Naive thymus-derived CD8-positive, alpha-beta T cell (primary cell): ENCODE data around the gene KCNIP4. TPM values are rescaled to one million over a fixed set of nuclear protein-coding genes. Genes with fewer than 3 reads are reported as not detected.
A peak's percentile ranks its signal among the peaks of the same experiment; 100 is the strongest.

Source experiments
- ATAC-seq, 2 donors: fragments of 150-1000 bp; cut with Tn5 transposase in 1 of 2; sonication (Bioruptor Pico), chemical (Tn5 transposase) in 1 of 2; 1 replicate in 1 of 2; 2 replicates in 1 of 2; pipeline ENCODE4 v1.10.0; 2021; ENCODE audit warnings: mild to moderate bottlenecking in 2 of 2, moderate library complexity in 2 of 2
- POLR2A ChIA-PET: fragments of 350-600 bp; sonication (Branson Sonifier 250); formaldehyde crosslinking; loops from one replicate; lab custom pipeline; 2021; ENCODE audit warnings: antibody characterized with exemption; lab: Charles Lee
- DNase-seq, 10 donors: peaks; one replicate each; pipeline versions ENCODE4 v3.0.0 to v3.0.0-alpha.2; 2020 to 2022
- H3K27ac Mint-ChIP-seq, 10 donors: one replicate each; pipeline ENCODE4 v1.8.0; 2020 to 2022; ENCODE audit warnings: mild to moderate bottlenecking in 10 of 10, mixed read lengths in 10 of 10, moderate library complexity in 4 of 10, inconsistent platforms in 1 of 10
- H3K27me3 Mint-ChIP-seq, 5 donors: one replicate each; pipeline ENCODE4 v1.8.0; 2021 to 2022; ENCODE audit warnings: mixed read lengths in 5 of 5
- H3K36me3 Mint-ChIP-seq, 3 donors: one replicate each; pipeline ENCODE4 v1.8.0; 2020 to 2022; ENCODE audit warnings: mixed read lengths in 3 of 3, mild to moderate bottlenecking in 2 of 3, inconsistent platforms in 1 of 3
- H3K4me1 Mint-ChIP-seq, 4 donors: one replicate each; pipeline ENCODE4 v1.8.0; 2021 to 2022; ENCODE audit warnings: mixed read lengths in 4 of 4
- H3K4me3 Mint-ChIP-seq, 10 donors: one replicate each; pipeline ENCODE4 v1.8.0; 2020 to 2022; ENCODE audit warnings: mild to moderate bottlenecking in 10 of 10, mixed read lengths in 10 of 10, moderate library complexity in 6 of 10, inconsistent platforms in 1 of 10
- H3K9me3 Mint-ChIP-seq, 9 donors: one replicate each; pipeline ENCODE4 v1.8.0; 2020 to 2022; ENCODE audit warnings: mixed read lengths in 9 of 9, mild to moderate bottlenecking in 3 of 9, inconsistent platforms in 1 of 9, moderate library complexity in 1 of 9
- microRNA-seq: library from miRNA; unstranded; fragments of <30 nt; microRNA quantifications from one replicate; pipeline ENCODE4 v1.2.0, GENCODE V29; 2022; ENCODE audit warnings: borderline microRNAs expressed
- polyA plus RNA-seq, 3 donors: library from polyadenylated mRNA; unstranded; fragments of 300-500 nt; fragmentation: Illumina TruSeq; gene quantifications; one replicate each; pipeline ENCODE4 v1.2.3, GENCODE V29; 2021
- total RNA-seq, 8 experiments: library from RNA in 2 of 8; stranded (reverse) in 2 of 8; gene quantifications; one replicate each; pipeline ENCODE4 v1.2.3 and lab custom pipeline; 2021 to 2026

Gene KCNIP4
- total and polyA plus RNA-seq, 5 experiments from 2014 or later = 0.19 to 0.36 TPM; not detected in 3

- no peak overlapping the region for H3K4me3 Mint-ChIP-seq
- DNase-seq (no peak), ATAC-seq (no peak)
- H3K4me1 Mint-ChIP-seq = peaks cover 9 to 29% (median 21%) of the 10 kb centered on the region in 4 donors
- no peak overlapping the region for H3K27ac Mint-ChIP-seq
- no peaks in the 10 kb centered on the region for H3K36me3 Mint-ChIP-seq
- H3K9me3 Mint-ChIP-seq = no peaks in the 10 kb centered on the region
- peaks cover 0 to 4% (median 2%) of the 10 kb centered on the region in 5 donors for H3K27me3 Mint-ChIP-seq
- POLR2A ChIA-PET = no interaction called here
Measured at GRCh38 chr4:20696815-20697214, 1251.8 kb downstream of the KCNIP4 start.

DNA sequence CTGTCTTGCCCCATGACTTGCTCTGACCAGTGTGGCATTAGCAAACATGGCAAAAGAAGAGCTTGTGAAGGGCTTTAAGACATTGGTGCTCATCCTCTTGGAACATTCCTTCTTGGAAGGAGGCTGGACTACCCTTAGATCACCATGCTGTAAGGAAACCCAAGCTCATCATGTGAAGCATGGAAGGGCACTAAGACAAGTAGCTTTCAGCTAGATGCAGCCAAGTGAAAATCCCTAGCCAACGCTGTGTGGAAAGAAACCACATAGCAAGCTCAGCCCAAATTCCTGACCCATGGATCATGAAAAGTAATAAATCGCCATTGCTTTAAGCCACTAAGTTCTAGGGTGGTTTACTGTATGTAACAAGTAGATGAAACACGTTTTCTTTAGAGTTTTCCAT lies 1260.7 kb downstream of the KCNIP4 start:
- H3K9me3 Mint-ChIP-seq = no peaks in the 10 kb centered on the region
- no peak overlapping the region for H3K4me3 Mint-ChIP-seq
- DNase-seq (no peak), ATAC-seq (no peak)
- H3K36me3 Mint-ChIP-seq = no peaks in the 10 kb centered on the region
- H3K27ac Mint-ChIP-seq = no peak overlapping the region
- H3K27me3 Mint-ChIP-seq = peaks cover 3 to 21% (median 5%) of the 10 kb centered on the region in 5 donors
- POLR2A ChIA-PET = no interaction called here
- no peaks in the 10 kb centered on the region for H3K4me1 Mint-ChIP-seq

GRCh38 chr4:20684852-20685763 lies 1263.5 kb downstream of the KCNIP4 start:
- no peaks in the 10 kb centered on the region for H3K9me3 Mint-ChIP-seq
- H3K27me3 Mint-ChIP-seq = peaks cover 7 to 38% (median 13%) of the 10 kb centered on the region in 5 donors
- DNase-seq (peak in 3 of 10 donors; percentile 16 to 26 (median 23)), ATAC-seq (no peak)
- H3K27ac Mint-ChIP-seq = no peak overlapping the region
- no peaks in the 10 kb centered on the region for H3K36me3 Mint-ChIP-seq
- POLR2A ChIA-PET = no interaction called here
- H3K4me3 Mint-ChIP-seq = no peak overlapping the region
- no peaks in the 10 kb centered on the region for H3K4me1 Mint-ChIP-seq

- Mint-ChIP-seq H3K4me3 (no peak overlapping the region), H3K27me3 (peaks cover 9 to 28% (median 12%) of the 10 kb centered on the region in 5 donors), H3K9me3 (no peaks in the 10 kb centered on the region), H3K4me1 (no peaks in the 10 kb centered on the region), H3K27ac (peak overlapping the region in 1 of 10 donors; percentile 19), H3K36me3 (no peaks in the 10 kb centered on the region)
- ATAC-seq = no peak
- no peak for DNase-seq
- POLR2A ChIA-PET = no interaction called here
Measured at GRCh38 chr4:20683766-20684165, 1264.8 kb downstream of the KCNIP4 start.

GRCh38 chr4:20682853-20683252 lies 1265.7 kb downstream of the KCNIP4 start:
- H3K27ac Mint-ChIP-seq = peak overlapping the region in 1 of 10 donors; percentile 30
- no peaks in the 10 kb centered on the region for H3K4me1 Mint-ChIP-seq
- POLR2A ChIA-PET = no interaction called here
- H3K27me3 Mint-ChIP-seq = peaks cover 11 to 31% (median 16%) of the 10 kb centered on the region in 5 donors
- ATAC-seq = no peak
- H3K36me3 Mint-ChIP-seq = no peaks in the 10 kb centered on the region
- no peaks in the 10 kb centered on the region for H3K9me3 Mint-ChIP-seq
- H3K4me3 Mint-ChIP-seq = no peak overlapping the region
- DNase-seq = no peak

DNA sequence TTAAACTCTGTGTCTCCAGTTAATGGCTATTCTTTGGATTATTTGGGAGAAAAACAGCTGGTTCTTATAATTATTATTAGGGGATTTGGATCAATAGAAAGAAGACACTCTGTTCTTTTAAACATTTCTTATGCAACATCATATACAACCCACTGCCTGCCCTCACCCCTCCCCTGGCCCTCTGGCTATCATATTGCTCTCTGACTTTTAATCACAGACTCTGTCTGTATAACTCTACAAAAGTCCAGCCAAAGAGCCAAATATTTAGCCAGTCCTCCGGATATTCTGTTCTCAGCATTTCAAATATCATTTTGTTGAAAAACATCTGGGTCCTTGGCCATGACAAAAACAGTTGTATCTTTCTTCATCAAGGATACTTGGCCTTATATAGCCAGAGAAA lies 1267.3 kb downstream of the KCNIP4 start:
- Mint-ChIP-seq H3K4me1 (no peaks in the 10 kb centered on the region), H3K9me3 (no peaks in the 10 kb centered on the region), H3K27ac (no peak overlapping the region), H3K36me3 (no peaks in the 10 kb centered on the region), H3K4me3 (no peak overlapping the region), H3K27me3 (peaks cover 11 to 39% (median 18%) of the 10 kb centered on the region in 5 donors)
- POLR2A ChIA-PET = no interaction called here
- no peak for DNase-seq
- ATAC-seq = no peak

GRCh38 chr4:20680736-20681135 lies 1267.8 kb downstream of the KCNIP4 start:
- no peaks in the 10 kb centered on the region for H3K4me1 Mint-ChIP-seq
- no peak for ATAC-seq
- no peak for DNase-seq
- H3K27me3 Mint-ChIP-seq = peaks cover 13 to 39% (median 21%) of the 10 kb centered on the region in 5 donors
- H3K36me3 Mint-ChIP-seq = no peaks in the 10 kb centered on the region
- POLR2A ChIA-PET = no interaction called here
- no peaks in the 10 kb centered on the region for H3K9me3 Mint-ChIP-seq
- no peak overlapping the region for H3K27ac Mint-ChIP-seq
- H3K4me3 Mint-ChIP-seq = no peak overlapping the region

- ATAC-seq (no peak), DNase-seq (no peak)
- POLR2A ChIA-PET = no interaction called here
- Mint-ChIP-seq H3K27me3 (peaks cover 13 to 45% (median 23%) of the 10 kb centered on the region in 5 donors), H3K36me3 (no peaks in the 10 kb centered on the region), H3K4me3 (no peak overlapping the region), H3K4me1 (no peaks in the 10 kb centered on the region), H3K9me3 (no peaks in the 10 kb centered on the region), H3K27ac (no peak overlapping the region)
Measured at GRCh38 chr4:20679951-20680350, 1268.6 kb downstream of the KCNIP4 start.

Small RNAs within 50 kb of the gene (microRNA-seq; reads per million reads assigned to microRNA genes)
- gene MIR7978 = not detected
